ENCODE measurements around the gene ARMCX2.
A peak's percentile ranks its signal among the peaks of the same experiment; 100 is the strongest.

The ARMCX2 gene

DNA sequence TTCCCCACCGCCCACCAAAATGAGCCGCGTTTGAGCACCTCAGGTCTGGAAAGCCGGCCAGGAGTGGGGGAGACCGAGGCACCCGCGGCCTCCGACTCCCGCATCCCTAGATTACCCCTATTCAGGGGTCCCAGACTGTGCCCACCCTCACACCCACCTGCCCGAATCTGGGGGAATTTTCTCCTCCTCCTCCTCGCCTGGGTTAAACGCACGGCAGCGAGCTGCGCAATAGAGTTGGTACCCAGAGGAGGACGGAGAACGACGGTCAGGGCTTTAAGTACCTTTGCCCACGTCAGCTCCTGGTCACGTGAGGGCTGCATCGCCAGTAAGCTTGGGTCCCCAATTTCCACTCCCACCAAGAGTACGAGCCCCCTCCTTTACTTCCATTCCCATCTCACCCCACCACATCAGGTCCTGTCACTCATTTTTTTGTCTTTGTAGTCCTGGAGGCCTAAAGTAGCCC lies at the start of gene ARMCX2:
Gene ARMCX2, minus strand, starts transcription at position 250 of the 463 bp plus-strand sequence. CDS start 2,262 bp downstream, outside the sequence.
- H3K4me3 ChIP-seq (ENCODE audit: low read depth, low read length) = peak within 1 kb of the TSS; percentile 75
- peaks cover 41% of the 10 kb centered on the region for H3K27me3 ChIP-seq (ENCODE audit: insufficient read depth, low read depth, severe bottlenecking)
- H3K36me3 ChIP-seq = no peaks in the 10 kb centered on the region
- peak within 1 kb of the TSS; percentile 42 for H3K27ac ChIP-seq
- TF ChIP-seq, protein P1, sequence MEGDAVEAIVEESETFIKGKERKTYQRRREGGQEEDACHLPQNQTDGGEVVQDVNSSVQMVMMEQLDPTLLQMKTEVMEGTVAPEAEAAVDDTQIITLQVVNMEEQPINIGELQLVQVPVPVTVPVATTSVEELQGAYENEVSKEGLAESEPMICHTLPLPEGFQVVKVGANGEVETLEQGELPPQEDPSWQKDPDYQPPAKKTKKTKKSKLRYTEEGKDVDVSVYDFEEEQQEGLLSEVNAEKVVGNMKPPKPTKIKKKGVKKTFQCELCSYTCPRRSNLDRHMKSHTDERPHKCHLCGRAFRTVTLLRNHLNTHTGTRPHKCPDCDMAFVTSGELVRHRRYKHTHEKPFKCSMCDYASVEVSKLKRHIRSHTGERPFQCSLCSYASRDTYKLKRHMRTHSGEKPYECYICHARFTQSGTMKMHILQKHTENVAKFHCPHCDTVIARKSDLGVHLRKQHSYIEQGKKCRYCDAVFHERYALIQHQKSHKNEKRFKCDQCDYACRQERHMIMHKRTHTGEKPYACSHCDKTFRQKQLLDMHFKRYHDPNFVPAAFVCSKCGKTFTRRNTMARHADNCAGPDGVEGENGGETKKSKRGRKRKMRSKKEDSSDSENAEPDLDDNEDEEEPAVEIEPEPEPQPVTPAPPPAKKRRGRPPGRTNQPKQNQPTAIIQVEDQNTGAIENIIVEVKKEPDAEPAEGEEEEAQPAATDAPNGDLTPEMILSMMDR (IDR thresholded peaks at IDR 0.05; ENCODE audit: low read depth, low read length) = no peak
- DNase-seq = peak; percentile 11
- H3K9me3 ChIP-seq (ENCODE audit: severe bottlenecking) = no peaks in the 10 kb centered on the region

DNA sequence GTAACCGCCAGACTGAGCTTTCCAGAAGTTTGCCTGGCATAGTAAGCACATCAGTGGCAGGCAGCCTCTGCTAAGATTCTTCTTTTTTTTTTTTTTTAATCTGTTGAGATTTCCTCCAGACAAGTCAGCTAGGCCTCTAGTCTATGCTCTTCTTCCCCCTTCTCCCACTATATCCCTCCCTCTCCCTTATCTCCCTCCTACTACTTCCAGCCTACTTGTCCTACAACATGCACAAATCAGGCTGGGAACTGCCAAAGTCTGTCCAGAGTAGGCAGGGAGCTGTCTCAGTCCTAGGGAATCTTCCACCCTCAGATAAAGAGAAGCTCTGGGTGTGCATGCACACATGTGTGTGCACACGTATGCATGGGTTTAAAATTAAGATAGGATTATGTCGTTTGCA lies 49.7 kb upstream of the ARMCX2 start:
- no peak overlapping the region for H3K27ac ChIP-seq
- no peak for DNase-seq
- H3K4me3 ChIP-seq (ENCODE audit: low read depth, low read length) = no peak overlapping the region
- no peaks in the 10 kb centered on the region for H3K9me3 ChIP-seq (ENCODE audit: severe bottlenecking)
- H3K27me3 ChIP-seq (ENCODE audit: insufficient read depth, low read depth, severe bottlenecking) = peaks cover 25% of the 10 kb centered on the region
- H3K36me3 ChIP-seq = no peaks in the 10 kb centered on the region
- TF ChIP-seq, protein P1 (IDR thresholded peaks at IDR 0.05; ENCODE audit: low read depth, low read length) = no peak

DNA sequence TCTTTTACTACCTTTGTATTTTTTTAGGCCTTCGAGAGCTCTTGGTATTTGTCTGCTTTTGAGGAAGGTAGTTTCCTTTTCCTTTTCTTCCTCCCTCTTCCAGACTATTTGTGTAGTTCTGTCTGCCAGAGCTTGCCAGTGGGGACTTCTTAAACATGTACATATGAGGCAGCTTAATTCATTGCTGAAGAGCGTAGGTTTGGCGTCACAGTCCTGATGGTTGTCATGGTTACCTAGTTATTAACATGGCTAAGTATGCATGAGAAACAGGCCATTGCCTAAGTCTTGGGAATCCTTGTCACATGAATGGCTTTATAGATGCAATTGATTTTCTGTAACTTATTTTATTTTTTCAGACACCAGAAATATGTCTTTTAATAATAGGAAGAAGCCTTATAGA lies 48.5 kb upstream of the ARMCX2 start:
- no peak overlapping the region for H3K27ac ChIP-seq
- TF ChIP-seq, protein P1 (IDR thresholded peaks at IDR 0.05; ENCODE audit: low read depth, low read length) = no peak

DNA sequence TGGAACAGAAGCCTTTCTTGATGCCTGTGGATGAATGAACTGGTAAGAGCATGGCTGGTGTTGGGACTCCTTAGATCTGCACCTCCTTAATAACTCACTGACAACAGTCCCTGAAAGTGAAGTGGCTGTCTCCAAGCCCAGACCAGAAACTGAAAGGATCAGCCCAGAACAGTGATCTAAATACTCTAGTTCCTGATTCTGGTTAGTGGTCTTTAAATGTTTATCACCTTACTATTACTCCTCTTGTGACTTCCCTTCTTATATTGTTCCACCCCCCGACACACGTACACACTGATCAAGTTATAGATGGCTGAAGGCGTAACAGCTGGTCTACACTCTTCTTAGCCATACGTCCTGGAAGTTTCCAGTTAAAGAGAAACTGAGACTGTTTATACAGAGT lies 33.8 kb upstream of the ARMCX2 start:
- H3K27me3 ChIP-seq (ENCODE audit: insufficient read depth, low read depth, severe bottlenecking) = peaks cover 40% of the 10 kb centered on the region
- TF ChIP-seq, protein P1 (IDR thresholded peaks at IDR 0.05; ENCODE audit: low read depth, low read length) = no peak
- no peak overlapping the region for H3K4me3 ChIP-seq (ENCODE audit: low read depth, low read length)
- H3K36me3 ChIP-seq = no peaks in the 10 kb centered on the region
- no peak for DNase-seq
- no peaks in the 10 kb centered on the region for H3K9me3 ChIP-seq (ENCODE audit: severe bottlenecking)
- no peak overlapping the region for H3K27ac ChIP-seq

More for the DNA sequence above, 48.5 kb upstream of the ARMCX2 start:
- Histone ChIP-seq H3K9me3 (ENCODE audit: severe bottlenecking) (no peaks in the 10 kb centered on the region), H3K27me3 (ENCODE audit: insufficient read depth, low read depth, severe bottlenecking) (peaks cover 29% of the 10 kb centered on the region), H3K4me3 (ENCODE audit: low read depth, low read length) (no peak overlapping the region), H3K36me3 (no peaks in the 10 kb centered on the region)
- no peak for DNase-seq

DNA sequence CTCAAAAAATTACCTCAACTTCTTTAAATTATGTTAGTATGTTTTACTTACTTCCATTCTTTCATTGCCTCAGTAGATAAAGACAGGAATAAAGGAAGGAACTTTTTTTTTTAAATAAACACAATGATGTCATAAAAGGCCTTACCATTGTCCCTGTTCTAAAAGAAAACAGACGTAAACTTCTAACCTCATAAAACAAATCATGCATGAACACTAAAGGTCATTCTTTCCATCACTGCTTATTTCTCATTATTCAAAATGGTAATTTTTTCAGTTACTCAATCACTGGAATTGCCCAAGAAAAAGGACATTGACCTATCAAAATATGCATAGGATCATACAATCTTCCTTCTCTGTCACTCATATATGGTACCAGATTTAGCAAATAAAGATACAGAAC lies 32.2 kb upstream of the ARMCX2 start:
- H3K9me3 ChIP-seq (ENCODE audit: severe bottlenecking) = no peaks in the 10 kb centered on the region
- H3K27me3 ChIP-seq (ENCODE audit: insufficient read depth, low read depth, severe bottlenecking) = peaks cover 51% of the 10 kb centered on the region

More for the DNA sequence above, 32.2 kb upstream of the ARMCX2 start:
- DNase-seq = no peak
- H3K36me3 ChIP-seq = no peaks in the 10 kb centered on the region
- TF ChIP-seq, protein P1 (IDR thresholded peaks at IDR 0.05; ENCODE audit: low read depth, low read length) = no peak
- H3K4me3 ChIP-seq (ENCODE audit: low read depth, low read length) = no peak overlapping the region
- H3K27ac ChIP-seq = no peak overlapping the region

Data from WERI-Rb-1 (cell line).